Gastrocnemius medialis (tissue), 4 donors: ENCODE measurements around the gene ACP7.

Experiments
- POLR2A ChIP-seq, 2 donors: fragments of 450-650 bp; IDR thresholded peaks; one replicate each; pipeline ENCODE4 v1.6.1; 2017; ENCODE audit warnings: antibody characterized with exemption in 2 of 2, mild to moderate bottlenecking in 2 of 2, moderate library complexity in 2 of 2
- TF ChIP-seq, protein P1 (sequence below), 5 experiments: fragments of 450-650 bp in 3 of 5; fragments of 200-600 bp in 2 of 5; sonication (generic) in 2 of 5; IDR thresholded peaks in 4 of 5; conservative IDR thresholded peaks in 1 of 5; 1 replicate in 4 of 5; 2 replicates in 1 of 5; pipeline ENCODE4 v1.5.1; 2016 to 2019; ENCODE audit warnings: antibody characterized with exemption in 5 of 5, mild to moderate bottlenecking in 3 of 5, moderate library complexity in 3 of 5

DNA sequence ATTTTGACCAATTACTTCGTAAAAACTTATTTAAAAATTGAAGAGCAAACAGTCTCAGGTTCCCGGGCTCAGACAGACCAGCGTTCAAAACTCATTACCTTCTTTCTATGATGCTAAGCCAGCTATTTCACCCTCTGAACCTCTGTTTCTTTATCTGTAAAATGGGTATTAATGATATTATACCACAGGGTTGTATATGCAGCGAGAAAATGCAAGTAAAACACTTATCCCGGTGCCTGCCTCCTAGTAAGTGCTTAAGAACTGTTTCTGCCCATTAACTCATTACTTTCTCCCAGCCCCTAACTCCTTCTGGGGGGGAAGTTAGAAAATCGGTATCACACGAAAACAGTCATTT, 41.0 kb downstream of the ACP7 start:
- TF ChIP-seq, protein P1, sequence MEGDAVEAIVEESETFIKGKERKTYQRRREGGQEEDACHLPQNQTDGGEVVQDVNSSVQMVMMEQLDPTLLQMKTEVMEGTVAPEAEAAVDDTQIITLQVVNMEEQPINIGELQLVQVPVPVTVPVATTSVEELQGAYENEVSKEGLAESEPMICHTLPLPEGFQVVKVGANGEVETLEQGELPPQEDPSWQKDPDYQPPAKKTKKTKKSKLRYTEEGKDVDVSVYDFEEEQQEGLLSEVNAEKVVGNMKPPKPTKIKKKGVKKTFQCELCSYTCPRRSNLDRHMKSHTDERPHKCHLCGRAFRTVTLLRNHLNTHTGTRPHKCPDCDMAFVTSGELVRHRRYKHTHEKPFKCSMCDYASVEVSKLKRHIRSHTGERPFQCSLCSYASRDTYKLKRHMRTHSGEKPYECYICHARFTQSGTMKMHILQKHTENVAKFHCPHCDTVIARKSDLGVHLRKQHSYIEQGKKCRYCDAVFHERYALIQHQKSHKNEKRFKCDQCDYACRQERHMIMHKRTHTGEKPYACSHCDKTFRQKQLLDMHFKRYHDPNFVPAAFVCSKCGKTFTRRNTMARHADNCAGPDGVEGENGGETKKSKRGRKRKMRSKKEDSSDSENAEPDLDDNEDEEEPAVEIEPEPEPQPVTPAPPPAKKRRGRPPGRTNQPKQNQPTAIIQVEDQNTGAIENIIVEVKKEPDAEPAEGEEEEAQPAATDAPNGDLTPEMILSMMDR (IDR thresholded peaks at IDR 0.05 in 4 of 5, conservative IDR thresholded peaks at IDR 0.05 in 1 of 5) = no peak
- TF ChIP-seq POLR2A (IDR thresholded peaks at IDR 0.05) = no peak
